HG02884 (cell line): Measurements from ENCODE around the gene SORCS2.

Experiments used
- ATAC-seq: cut with Tn5 transposase; IDR thresholded peaks from one replicate; pipeline ENCODE4 v1.9.1; 2021; ENCODE audit warnings: mild to moderate bottlenecking, moderate library complexity; ENCODE audit not compliant: unreplicated experiment

Gene SORCS2

DNA sequence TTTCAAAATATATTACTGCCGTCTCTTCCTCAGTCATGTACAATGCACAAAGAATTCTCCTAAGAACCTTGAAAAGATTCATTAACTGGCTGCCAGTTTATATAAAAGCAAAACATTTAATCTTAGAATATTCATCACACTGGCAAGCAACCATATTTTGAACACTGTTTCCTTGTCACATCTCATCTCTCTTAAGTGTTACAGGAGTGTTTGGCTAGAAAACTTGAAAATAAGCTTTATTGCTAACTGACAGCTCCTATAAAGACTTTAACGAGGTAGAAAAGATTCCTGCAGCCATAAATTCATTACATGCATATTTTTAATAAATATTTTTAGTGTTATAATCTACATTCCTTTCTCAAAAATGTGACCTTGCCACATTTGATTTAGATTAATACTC is 597.7 kb downstream of the SORCS2 start:
- ATAC-seq, result no peak

DNA sequence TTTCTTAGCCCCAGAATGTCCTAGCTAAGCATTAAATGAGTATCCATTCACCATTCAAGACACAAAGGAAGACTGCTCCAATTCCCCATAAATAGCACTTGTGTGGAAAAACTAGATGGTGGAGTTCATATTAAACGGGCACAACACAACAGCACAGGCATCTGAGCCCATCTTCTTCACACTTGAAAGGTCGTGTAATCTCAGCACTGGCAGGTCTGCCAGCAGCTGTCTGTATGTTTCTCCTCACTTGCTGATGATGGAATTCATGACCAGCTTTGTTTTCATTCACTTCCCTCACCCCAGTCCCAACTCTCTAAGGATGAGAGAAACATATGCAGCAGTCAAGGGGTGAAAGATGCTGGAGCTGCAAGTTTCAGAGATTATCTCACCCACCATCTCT is 598.7 kb downstream of the SORCS2 start:
- no peak for ATAC-seq
